Nasal cavity respiratory epithelium epithelial cell of viscerocranial mucosa (primary cell): ENCODE measurements around the gene FJX1. TPM values are rescaled to one million over a fixed set of nuclear protein-coding genes. Genes with fewer than 3 reads are reported as not detected.

Experiments
- total RNA-seq: library from RNA; depleted of rRNA; stranded (reverse); fragments of >200 nt; gene quantifications from 2 replicates; pipeline ENCODE4 v1.2.3, GENCODE V29; 2014

FJX1 gene
- 28.0 and 33.4 TPM in 2 replicates for total RNA-seq

GRCh38 chr11:35617687-35618496, at the start of gene FJX1:
TSS of gene FJX1 (plus strand) at chr11:35618460. CDS start at chr11:35618637, 177 bp downstream.

GRCh38 chr11:35662649-35663407, 44.6 kb downstream of the FJX1 start, which contains the start of gene TRIM44:
TSS of gene TRIM44 (plus strand) at chr11:35662775. CDS start at chr11:35663112, 337 bp downstream.

Other genes with a start within 250 kb of the FJX1 start
- gene SLC1A2, start 198.9 kb upstream of the FJX1 start, total RNA-seq = under 0.01 and 0.07 TPM in 2 replicates
- 7.2 and 11.9 TPM in 2 replicates for gene PAMR1, start 92.8 kb upstream of the FJX1 start, total RNA-seq
- 7.2 and 22.8 TPM in 2 replicates for gene TRIM44, start 44.3 kb downstream of the FJX1 start, total RNA-seq